B cell (primary cell): ENCODE data around the gene GLCCI1.

Source experiments
- EZH2 ChIP-seq: IDR thresholded peaks from 2 replicates; pipeline ENCODE4 v1.6.1; 2012; ENCODE audit warnings: borderline replicate concordance, low read depth, mild to moderate bottlenecking, moderate library complexity, low read length; ENCODE audit not compliant: insufficient read depth, poor library complexity, severe bottlenecking
- TF ChIP-seq, protein P1 (sequence below): fragments of 200-600 bp; IDR thresholded peaks from one replicate; pipeline ENCODE4 v1.8.0; 2022; ENCODE audit warnings: antibody characterized with exemption, mild to moderate bottlenecking

DNA sequence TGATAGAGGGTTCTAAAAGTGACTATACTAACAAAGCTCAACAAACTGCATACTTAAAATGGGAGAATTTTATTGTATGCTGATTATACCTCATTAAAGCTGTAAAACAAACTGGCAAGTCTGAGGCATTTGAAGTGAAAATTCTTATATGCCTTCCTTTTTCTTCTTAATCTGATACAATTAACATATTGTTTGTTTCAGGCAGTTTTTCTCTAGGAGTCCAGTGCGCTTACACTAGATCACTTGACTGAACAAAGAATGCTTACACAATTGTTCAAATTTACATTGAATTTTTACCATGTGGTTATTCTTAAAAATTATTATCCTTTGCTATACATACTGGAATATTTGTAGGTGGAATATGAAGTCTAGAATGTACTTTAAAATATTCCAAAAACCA, 89.0 kb downstream of the GLCCI1 start:
- TF ChIP-seq, protein P1, sequence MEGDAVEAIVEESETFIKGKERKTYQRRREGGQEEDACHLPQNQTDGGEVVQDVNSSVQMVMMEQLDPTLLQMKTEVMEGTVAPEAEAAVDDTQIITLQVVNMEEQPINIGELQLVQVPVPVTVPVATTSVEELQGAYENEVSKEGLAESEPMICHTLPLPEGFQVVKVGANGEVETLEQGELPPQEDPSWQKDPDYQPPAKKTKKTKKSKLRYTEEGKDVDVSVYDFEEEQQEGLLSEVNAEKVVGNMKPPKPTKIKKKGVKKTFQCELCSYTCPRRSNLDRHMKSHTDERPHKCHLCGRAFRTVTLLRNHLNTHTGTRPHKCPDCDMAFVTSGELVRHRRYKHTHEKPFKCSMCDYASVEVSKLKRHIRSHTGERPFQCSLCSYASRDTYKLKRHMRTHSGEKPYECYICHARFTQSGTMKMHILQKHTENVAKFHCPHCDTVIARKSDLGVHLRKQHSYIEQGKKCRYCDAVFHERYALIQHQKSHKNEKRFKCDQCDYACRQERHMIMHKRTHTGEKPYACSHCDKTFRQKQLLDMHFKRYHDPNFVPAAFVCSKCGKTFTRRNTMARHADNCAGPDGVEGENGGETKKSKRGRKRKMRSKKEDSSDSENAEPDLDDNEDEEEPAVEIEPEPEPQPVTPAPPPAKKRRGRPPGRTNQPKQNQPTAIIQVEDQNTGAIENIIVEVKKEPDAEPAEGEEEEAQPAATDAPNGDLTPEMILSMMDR: no peak
- no peak for TF ChIP-seq EZH2
